HG02943 (cell line): ENCODE measurements around the gene NUDT4B.
"Not testable (repeated sequence)": the region's sequence is repeated elsewhere in the genome, so short reads cannot be mapped to it uniquely, and the experiment has no call there.

ENCODE experiments used
- ATAC-seq: cut with Tn5 transposase; IDR thresholded peaks from one replicate; pipeline ENCODE4 v1.9.1; 2021; ENCODE audit warnings: mild to moderate bottlenecking, low read depth, moderate library complexity; ENCODE audit not compliant: unreplicated experiment

Gene NUDT4B

GRCh38 chr1:148748563-148749334 is at the start of gene NUDT4B:
Gene NUDT4B, plus strand, starts transcription at chr1:148748774. Its CDS starts 179 bp downstream, at chr1:148748953.
- ATAC-seq = peak; percentile 49

GRCh38 chr1:148699357-148699756 is 49.2 kb upstream of the NUDT4B start:
- ATAC-seq = not testable (repeated sequence)

GRCh38 chr1:148702242-148702641 is 46.3 kb upstream of the NUDT4B start:
- ATAC-seq = not testable (repeated sequence)

GRCh38 chr1:148703973-148704591 is 44.5 kb upstream of the NUDT4B start:
- not testable (repeated sequence) for ATAC-seq

GRCh38 chr1:148705316-148705948 is 43.1 kb upstream of the NUDT4B start:
- ATAC-seq = not testable (repeated sequence)

GRCh38 chr1:148708779-148709333 is 39.7 kb upstream of the NUDT4B start:
- not testable (repeated sequence) for ATAC-seq

GRCh38 chr1:148710772-148711523 is 37.6 kb upstream of the NUDT4B start:
- ATAC-seq = not testable (repeated sequence)

- not testable (repeated sequence) for ATAC-seq
These were observed 36.2 kb upstream of the NUDT4B start for GRCh38 chr1:148712353-148712752.

- ATAC-seq = not testable (repeated sequence)
These were observed 33.1 kb upstream of the NUDT4B start for GRCh38 chr1:148715518-148715917.

- not testable (repeated sequence) for ATAC-seq
These were observed 31.5 kb upstream of the NUDT4B start for GRCh38 chr1:148716966-148717520.

GRCh38 chr1:148720918-148721317 is 27.7 kb upstream of the NUDT4B start:
- ATAC-seq = not testable (repeated sequence)

GRCh38 chr1:148722758-148723157 is 25.8 kb upstream of the NUDT4B start:
- ATAC-seq = not testable (repeated sequence)

- ATAC-seq = not testable (repeated sequence)
These were observed 25.1 kb upstream of the NUDT4B start for GRCh38 chr1:148723515-148723914.

- not testable (repeated sequence) for ATAC-seq
These were observed 23.7 kb upstream of the NUDT4B start for GRCh38 chr1:148724872-148725271.

- ATAC-seq = not testable (repeated sequence)
These were observed 20.7 kb upstream of the NUDT4B start for GRCh38 chr1:148727862-148728261.

- ATAC-seq = not testable (repeated sequence)
These were observed 19.4 kb upstream of the NUDT4B start for GRCh38 chr1:148729128-148729527.

GRCh38 chr1:148729541-148729940 is 19.0 kb upstream of the NUDT4B start:
- not testable (repeated sequence) for ATAC-seq

GRCh38 chr1:148732277-148732676 is 16.3 kb upstream of the NUDT4B start:
- ATAC-seq = not testable (repeated sequence)

GRCh38 chr1:148733585-148734310 is 14.8 kb upstream of the NUDT4B start:
- ATAC-seq = peak; percentile 61
